Hepatocyte (in vitro differentiated cells): ENCODE data around the gene PLPPR1.

Source experiments
- CTCF ChIP-seq: fragments of 200-600 bp; sonication (generic); IDR thresholded peaks from 2 replicates; pipeline ENCODE4 v1.5.1; 2016; ENCODE audit warnings: antibody characterized with exemption, mild to moderate bottlenecking; ENCODE audit not compliant: poor library complexity
- EZH2 ChIP-seq: fragments of 200-600 bp; sonication (generic); IDR thresholded peaks from 2 replicates; pipeline ENCODE4 v1.6.1; 2016; ENCODE audit warnings: antibody characterized with exemption, mild to moderate bottlenecking, borderline replicate concordance
- EZH2phosphoT487 ChIP-seq: fragments of 200-600 bp; sonication (generic); IDR thresholded peaks from one replicate; pipeline ENCODE4 v1.6.1; 2018; ENCODE audit warnings: antibody characterized with exemption, mild to moderate bottlenecking, low read depth, moderate library complexity; ENCODE audit not compliant: unreplicated experiment, severe bottlenecking

DNA sequence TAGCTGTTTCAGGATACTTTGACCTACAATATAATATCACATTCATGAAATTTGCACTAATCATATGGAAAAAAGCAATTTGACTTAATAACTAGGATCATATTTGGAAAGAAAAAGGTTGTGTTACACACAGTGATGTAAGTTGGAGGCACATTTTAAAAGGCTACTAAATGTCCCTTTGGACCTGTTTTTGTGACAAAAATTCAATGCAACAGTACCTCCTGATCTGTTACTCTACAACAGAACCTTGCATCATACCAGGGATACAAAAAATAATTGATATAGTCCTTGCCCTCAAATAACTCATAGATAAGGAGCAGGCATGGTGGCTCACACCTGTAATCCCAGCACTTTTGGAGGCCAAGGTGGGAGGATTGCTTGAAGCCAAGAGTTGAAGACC lies 289.2 kb downstream of the PLPPR1 start:
- TF ChIP-seq CTCF (no peak), EZH2phosphoT487 (no peak), EZH2 (no peak)
